HCT116 (cell line): Measurements from ENCODE around the gene TMTC2. TPM values are rescaled to one million over a fixed set of nuclear protein-coding genes. Genes with fewer than 3 reads are reported as not detected.

ENCODE experiments used
- ATAC-seq: fragments of 200-7000 bp; cut with Tn5 transposase; 2 replicates; pipeline ENCODE4 v1.9.1; 2020; ENCODE audit warnings: mild to moderate bottlenecking, moderate library complexity
- BruUV-seq: library from RNA; stranded (reverse); fragments of 400-500 nt; replicated peaks from 2 replicates; lab custom pipeline; 2021; lab: Mats Ljungman, UMichigan
- CTCF ChIA-PET: fragments of 300-600 bp; sonication (Branson Sonifier 250); formaldehyde crosslinking; loops from one replicate; lab custom pipeline; 2021; ENCODE audit warnings: antibody characterized with exemption; lab: Charles Lee
- POLR2A ChIA-PET: fragments of 300-600, 350-600 bp; sonication (Branson Sonifier 250); formaldehyde crosslinking; loops from one replicate; lab custom pipeline; 2021; ENCODE audit warnings: antibody characterized with exemption; lab: Charles Lee
- RAD21 ChIA-PET, 2 experiments: fragments of 300-600 bp; sonication (Branson Sonifier 250); formaldehyde crosslinking; loops; one replicate each; lab custom pipeline; 2023; ENCODE audit warnings: low total read pairs in 2 of 2; ENCODE audit not compliant: uncharacterized antibody in 2 of 2, unreplicated experiment in 2 of 2, low non-redundant PET in 1 of 2; lab: Charles Lee
- DNase-seq: peaks from one replicate; pipeline ENCODE4 v3.0.0-alpha.2; 2010; ENCODE audit warnings: low read depth, low spot score
- H2AFZ ChIP-seq: fragments of 200-600 bp; shearing (Covaris generic), sonication (generic); 2 replicates; pipeline ENCODE4 v1.6.1; 2017; ENCODE audit warnings: low read depth, mixed run types, mixed read lengths, antibody characterized with exemption, low read length; ENCODE audit not compliant: poor library complexity, severe bottlenecking
- H3K27ac ChIP-seq: 2 replicates; pipeline ENCODE4 v1.5.1; 2012; ENCODE audit warnings: low read depth, low read length
- H3K27me3 ChIP-seq: fragments of 200-600 bp; sonication (generic); 2 replicates; pipeline ENCODE4 v1.6.1; 2016; ENCODE audit warnings: mixed run types, low read length, mixed read lengths; ENCODE audit not compliant: insufficient read depth
- H3K36me3 ChIP-seq, 2 experiments: fragments of 200-500 bp in 1 of 2; fragments of 200-600 bp in 1 of 2; sonication (Bioruptor generic) in 1 of 2; sonication (generic) in 1 of 2; 2 replicates each; pipeline versions ENCODE4 v1.5.1 to v1.6.1; 2014 to 2016; ENCODE audit warnings: low read length in 2 of 2, inconsistent platforms in 1 of 2, mixed read lengths in 1 of 2, mixed run types in 1 of 2; ENCODE audit not compliant: insufficient read depth in 2 of 2, control insufficient read depth in 1 of 2
- H3K4me1 ChIP-seq, 2 experiments: fragments of 200-600 bp in 1 of 2; sonication (generic) in 1 of 2; 2 replicates each; pipeline versions ENCODE4 v1.5.1 to v1.6.1; 2012 to 2017; ENCODE audit warnings: low read length in 2 of 2, inconsistent platforms in 1 of 2, mild to moderate bottlenecking in 1 of 2, mixed read lengths in 1 of 2, mixed run types in 1 of 2, moderate library complexity in 1 of 2; ENCODE audit not compliant: insufficient read depth in 2 of 2, control insufficient read depth in 1 of 2
- H3K4me2 ChIP-seq: fragments of 200-600 bp; sonication (generic); 2 replicates; pipeline ENCODE4 v1.6.1; 2017; ENCODE audit warnings: mixed run types, low read length, mixed read lengths
- H3K4me3 ChIP-seq, 2 experiments: fragments of 200-600 bp in 1 of 2; sonication (generic) in 1 of 2; replicated peaks in 1 of 2; 2 replicates each; pipeline ENCODE4 v1.5.1; 2011 to 2016; ENCODE audit warnings: low read length in 2 of 2, control low read depth in 1 of 2, low read depth in 1 of 2, mild to moderate bottlenecking in 1 of 2, mixed read lengths in 1 of 2, mixed run types in 1 of 2
- H3K79me2 ChIP-seq: fragments of 200-600 bp; sonication (generic); 2 replicates; pipeline ENCODE4 v1.6.1; 2017; ENCODE audit warnings: mild to moderate bottlenecking, mixed run types, low read length, moderate library complexity, mixed read lengths; ENCODE audit not compliant: insufficient read depth
- H3K9ac ChIP-seq: fragments of 200-600 bp; sonication (generic); 2 replicates; pipeline ENCODE4 v1.6.1; 2016; ENCODE audit warnings: low read length, mixed read lengths
- H3K9me2 ChIP-seq: fragments of 200-600 bp; sonication (generic), shearing (Covaris generic); 2 replicates; pipeline ENCODE4 v1.6.1; 2017; ENCODE audit warnings: mixed run types, mild to moderate bottlenecking, moderate library complexity; ENCODE audit not compliant: insufficient read depth
- H3K9me3 ChIP-seq, 2 experiments: fragments of 200-500 bp in 1 of 2; fragments of 200-600 bp in 1 of 2; sonication (Bioruptor generic) in 1 of 2; sonication (generic) in 1 of 2; 2 replicates each; pipeline ENCODE4 v1.6.1; 2014 to 2017; ENCODE audit warnings: low read length in 2 of 2, mixed read lengths in 2 of 2, inconsistent platforms in 1 of 2, low read depth in 1 of 2, mild to moderate bottlenecking in 1 of 2, mixed run types in 1 of 2, moderate library complexity in 1 of 2; ENCODE audit not compliant: control insufficient read depth in 1 of 2, insufficient read depth in 1 of 2
- H4K20me1 ChIP-seq: fragments of 200-600 bp; sonication (generic), shearing (Covaris generic); 2 replicates; pipeline ENCODE4 v1.6.1; 2017; ENCODE audit warnings: mixed run types, mild to moderate bottlenecking, moderate library complexity; ENCODE audit not compliant: insufficient read depth
- POLR2A ChIP-seq: IDR thresholded peaks from 2 replicates; pipeline ENCODE4 v1.7.0; 2011; ENCODE audit warnings: borderline replicate concordance; ENCODE audit not compliant: insufficient read depth, insufficient read length; ENCODE audit errors: extremely low read depth
- SP1 ChIP-seq: IDR thresholded peaks from 2 replicates; pipeline ENCODE4 v1.6.1; 2012; ENCODE audit warnings: low read depth
- YY1 ChIP-seq: IDR thresholded peaks from 2 replicates; pipeline ENCODE4 v1.6.1; 2011; ENCODE audit warnings: low read length, low read depth, moderate library complexity, mild to moderate bottlenecking; ENCODE audit not compliant: insufficient replicate concordance; ENCODE audit errors: extremely low read depth
- intact Hi-C: fragments of 100-400 bp; cut with micrococcal nuclease; formaldehyde crosslinking; loops from 2 replicates; pipeline ENCODE4 v1.10.0; 2022
- total RNA-seq: library from RNA; stranded (reverse); gene quantifications from one replicate; pipeline ENCODE4 v1.2.1, GENCODE V29; 2021; ENCODE audit not compliant: unreplicated experiment

TMTC2 gene
- total RNA-seq, 1 experiment from 2014 or later, result 11.5 TPM

GRCh38 chr12:83183132-83183531 is 496.4 kb downstream of the TMTC2 start:
- H3K27me3 ChIP-seq, result no peaks in the 10 kb centered on the region
- no peak for TF ChIP-seq POLR2A
- TF ChIP-seq YY1, result no peak
- no peak for TF ChIP-seq SP1
- TF ChIP-seq, all 23 proteins: peak for 0
- H3K79me2 ChIP-seq, result no peaks in the 10 kb centered on the region
- H3K9me3 ChIP-seq, result no peaks in the 10 kb centered on the region
- no peak overlapping the region for H3K9ac ChIP-seq
- no peak for DNase-seq
- no peak overlapping the region for H3K4me3 ChIP-seq
- H3K4me2 ChIP-seq, result no peak overlapping the region
- ChIA-PET RAD21 (no interaction called here), CTCF (no interaction called here), POLR2A (no interaction called here)
- no peak overlapping the region for H3K27ac ChIP-seq
- no TSS peak for BruUV-seq
- no peaks in the 10 kb centered on the region for H3K9me2 ChIP-seq
- intact Hi-C loops, result no loop called here
- H3K4me1 ChIP-seq, result no peaks in the 10 kb centered on the region
- no peaks in the 10 kb centered on the region for H4K20me1 ChIP-seq
- ATAC-seq, result no peak
- no peak overlapping the region for H2AFZ ChIP-seq
- H3K36me3 ChIP-seq, result no peaks in the 10 kb centered on the region
